GM18502 (cell line): ENCODE measurements around the gene TFAP2A.

Source experiments
- ATAC-seq: cut with Tn5 transposase; IDR thresholded peaks from one replicate; pipeline ENCODE4 v1.9.1; 2021; ENCODE audit warnings: mild to moderate bottlenecking; ENCODE audit not compliant: unreplicated experiment, poor library complexity

TFAP2A gene

GRCh38 chr6:10347561-10348327, 67.1 kb downstream of the TFAP2A start:
- no peak for ATAC-seq
